ENCODE results near the gene PLCD1. TPM values are rescaled to one million over a fixed set of nuclear protein-coding genes. Genes with fewer than 3 reads are reported as not detected.

The PLCD1 gene
- total RNA-seq, 5 donors from 2014 or later (not counting 1 experiment from before 2014, with no cell fraction given) = 31.3 to 91.0 (median 75.7) TPM

DNA sequence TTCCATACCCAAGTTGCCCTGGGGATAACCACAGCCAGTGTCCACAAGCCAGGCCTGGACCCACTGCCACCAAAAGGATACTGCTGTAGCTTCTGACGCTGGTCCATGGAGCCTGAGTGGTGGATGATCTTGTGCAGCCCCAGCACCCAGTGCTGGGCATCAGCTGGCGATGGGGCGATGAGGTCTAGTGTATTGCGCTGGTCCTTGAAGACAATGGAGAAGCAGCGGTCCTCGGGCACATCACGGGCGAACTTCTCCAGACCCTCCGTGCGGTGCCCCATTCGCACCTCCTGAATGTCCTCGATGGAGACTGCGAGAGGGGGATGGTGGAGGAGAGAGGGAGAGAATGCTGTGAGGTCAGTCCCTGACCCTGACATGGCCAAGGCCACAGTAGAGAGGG lies 13.0 kb downstream of the PLCD1 start:
- no peaks in the 10 kb centered on the region for H3K9me3 Mint-ChIP-seq

DNA sequence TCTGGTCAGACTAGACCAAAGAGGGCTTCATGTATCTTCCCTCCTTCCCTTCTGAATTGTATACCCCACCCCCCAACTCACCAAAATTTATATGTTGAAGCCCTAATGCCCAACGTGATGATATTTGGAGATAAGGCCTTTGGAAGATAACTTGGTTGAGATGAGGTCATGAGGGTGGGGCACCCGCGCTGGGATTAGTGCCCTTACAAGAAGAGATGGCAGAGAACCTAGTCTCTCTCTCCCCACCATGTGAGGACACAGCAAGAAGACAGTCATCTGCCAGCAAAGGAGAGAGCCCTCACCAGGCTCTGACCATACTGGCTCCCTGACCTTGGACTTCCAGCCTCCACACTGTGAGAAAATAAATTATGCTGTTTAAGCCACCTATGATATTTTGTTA lies 13.5 kb downstream of the PLCD1 start:
- H3K4me3 Mint-ChIP-seq = no peak overlapping the region
- H3K27ac ChIP-seq (ENCODE audit: low read length) = no peak overlapping the region
- H3K36me3 Mint-ChIP-seq = peaks cover 63% of the 10 kb centered on the region
- peaks cover 0 to under 1% of the 10 kb centered on the region in 2 experiments for H3K4me1 ChIP-seq (ENCODE audit: control insufficient read depth in 1 of 2, extremely low read depth in 1 of 2, insufficient read depth in 2 of 2, low read length in 2 of 2)
- no peak overlapping the region for H3K27ac Mint-ChIP-seq
- WGBS (ENCODE audit: insufficient coverage) = no CpG with 5 or more reads among the region's 3 CpGs
- H3K9me3 ChIP-seq = no peaks in the 10 kb centered on the region
- peaks cover 0 to 3% of the 10 kb centered on the region in 2 experiments for H3K27me3 ChIP-seq (replicated peaks in 1 of 2; ENCODE audit: control insufficient read depth in 2 of 2, extremely low read depth in 1 of 2, insufficient read depth in 2 of 2, low read length in 1 of 2)
- ChIA-PET CTCF (no interaction called here), POLR2A (no interaction called here)
- ATAC-seq (replicated peaks in 1 of 4) = no peak
- H3K4me3 ChIP-seq (ENCODE audit: control insufficient read depth in 1 of 2, extremely low read depth in 1 of 2, low read length in 1 of 2) = no peak overlapping the region
- peaks cover 0 to 2% (median 2%) of the 10 kb centered on the region in 3 donors for H3K4me1 Mint-ChIP-seq
- H3K9me3 Mint-ChIP-seq = no peaks in the 10 kb centered on the region
- H3K27me3 Mint-ChIP-seq = no peaks in the 10 kb centered on the region
- DNase-seq = no peak
- H3K36me3 ChIP-seq (ENCODE audit: control insufficient read depth in 2 of 2, extremely low read depth in 1 of 2, insufficient read depth in 1 of 2, low read length in 1 of 2) = peaks cover 0 to 56% of the 10 kb centered on the region in 2 donors

More for the DNA sequence above, 13.0 kb downstream of the PLCD1 start:
- Histone ChIP-seq H3K4me1 (ENCODE audit: control insufficient read depth in 1 of 2, extremely low read depth in 1 of 2, insufficient read depth in 2 of 2, low read length in 2 of 2) (peaks cover 0 to 2% of the 10 kb centered on the region in 2 experiments), H3K36me3 (ENCODE audit: control insufficient read depth in 2 of 2, extremely low read depth in 1 of 2, insufficient read depth in 1 of 2, low read length in 1 of 2) (peaks cover 0 to 54% of the 10 kb centered on the region in 2 donors), H3K4me3 (ENCODE audit: control insufficient read depth in 1 of 2, extremely low read depth in 1 of 2, low read length in 1 of 2) (no peak overlapping the region), H3K9me3 (no peaks in the 10 kb centered on the region), H3K27me3 (replicated peaks in 1 of 2; ENCODE audit: control insufficient read depth in 2 of 2, extremely low read depth in 1 of 2, insufficient read depth in 2 of 2, low read length in 1 of 2) (peaks cover 0 to 3% of the 10 kb centered on the region in 2 experiments), H3K27ac (ENCODE audit: low read length) (no peak overlapping the region)
- Mint-ChIP-seq H3K27ac (peak overlapping the region in 1 of 2 donors; percentile 6), H3K4me1 (peaks cover 0 to 7% (median 6%) of the 10 kb centered on the region in 3 donors), H3K27me3 (no peaks in the 10 kb centered on the region), H3K4me3 (no peak overlapping the region), H3K36me3 (peaks cover 62% of the 10 kb centered on the region)
- over 99% methylated on average over 12 of the region's 13 CpGs for WGBS (ENCODE audit: insufficient coverage)
- ChIA-PET POLR2A (no interaction called here), CTCF (no interaction called here)
- no peak for DNase-seq
- ATAC-seq (replicated peaks in 1 of 4) = no peak

DNA sequence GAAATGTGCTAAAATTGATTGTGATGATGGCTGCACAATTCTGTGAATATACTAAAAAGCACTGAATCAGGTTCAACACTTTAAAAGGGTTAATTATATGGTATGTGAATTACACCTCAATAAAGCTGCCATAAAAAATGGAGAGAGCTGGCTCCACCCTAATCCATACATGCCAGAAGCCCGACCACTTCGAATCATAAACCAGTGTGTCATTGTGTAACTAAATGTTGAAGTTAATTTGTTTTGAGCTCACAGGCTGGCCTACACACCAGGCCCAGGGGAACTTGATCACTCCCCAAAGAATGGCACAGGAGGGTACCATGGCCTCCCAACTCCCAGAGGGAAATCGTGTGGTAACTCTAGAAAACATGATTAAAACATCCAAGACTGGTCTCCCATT lies 14.0 kb downstream of the PLCD1 start:
- ChIA-PET POLR2A (no interaction called here), CTCF (no interaction called here)
- Mint-ChIP-seq H3K36me3 (peaks cover 60% of the 10 kb centered on the region), H3K9me3 (no peaks in the 10 kb centered on the region), H3K27ac (no peak overlapping the region), H3K4me1 (no peaks in the 10 kb centered on the region), H3K4me3 (no peak overlapping the region), H3K27me3 (no peaks in the 10 kb centered on the region)
- peaks cover 0 to 3% of the 10 kb centered on the region in 2 experiments for H3K27me3 ChIP-seq (replicated peaks in 1 of 2; ENCODE audit: control insufficient read depth in 2 of 2, extremely low read depth in 1 of 2, insufficient read depth in 2 of 2, low read length in 1 of 2)
- 67% methylated on average over 1 of the region's 3 CpGs for WGBS (ENCODE audit: insufficient coverage)
- no peak overlapping the region for H3K4me3 ChIP-seq (ENCODE audit: control insufficient read depth in 1 of 2, extremely low read depth in 1 of 2, low read length in 1 of 2)
- peaks cover 0 to 61% of the 10 kb centered on the region in 2 donors for H3K36me3 ChIP-seq (ENCODE audit: control insufficient read depth in 2 of 2, extremely low read depth in 1 of 2, insufficient read depth in 1 of 2, low read length in 1 of 2)
- no peaks in the 10 kb centered on the region for H3K9me3 ChIP-seq
- DNase-seq (no peak), ATAC-seq (replicated peaks in 1 of 4) (no peak)
- peaks cover 0 to 2% of the 10 kb centered on the region in 2 experiments for H3K4me1 ChIP-seq (ENCODE audit: control insufficient read depth in 1 of 2, extremely low read depth in 1 of 2, insufficient read depth in 2 of 2, low read length in 2 of 2)
- H3K27ac ChIP-seq (ENCODE audit: low read length) = no peak overlapping the region

DNA sequence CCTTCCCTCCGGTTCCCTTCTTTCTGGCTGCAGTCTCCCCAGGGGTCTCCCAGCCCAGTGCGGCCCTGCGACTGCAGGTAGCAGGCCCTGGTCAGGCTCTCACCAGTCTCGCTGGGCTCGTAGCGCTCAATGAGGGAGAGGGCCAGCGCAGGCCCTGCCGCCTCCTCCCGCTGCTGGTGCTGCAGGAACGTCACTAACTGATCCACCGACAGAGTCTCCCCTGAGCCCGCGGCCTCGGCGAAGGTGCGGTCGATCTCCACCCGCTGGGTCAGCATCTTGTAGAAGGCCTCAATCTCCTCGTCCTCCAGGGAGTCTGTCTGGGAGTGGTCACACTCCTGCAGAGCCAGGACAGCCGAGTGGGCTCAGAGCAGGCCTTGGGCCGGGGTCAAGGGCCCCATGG lies 18.3 kb downstream of the PLCD1 start:
- Mint-ChIP-seq H3K27me3 (no peaks in the 10 kb centered on the region), H3K36me3 (peaks cover 25% of the 10 kb centered on the region), H3K4me3 (no peak overlapping the region), H3K9me3 (no peaks in the 10 kb centered on the region), H3K27ac (peak overlapping the region in 1 of 2 donors; percentile 44), H3K4me1 (no peaks in the 10 kb centered on the region)
- Histone ChIP-seq H3K4me1 (ENCODE audit: control insufficient read depth in 1 of 2, extremely low read depth in 1 of 2, insufficient read depth in 2 of 2, low read length in 2 of 2) (peaks cover 0 to 2% of the 10 kb centered on the region in 2 experiments), H3K36me3 (ENCODE audit: control insufficient read depth in 2 of 2, extremely low read depth in 1 of 2, insufficient read depth in 1 of 2, low read length in 1 of 2) (peaks cover 0 to 57% of the 10 kb centered on the region in 2 donors), H3K27ac (ENCODE audit: low read length) (no peak overlapping the region), H3K9me3 (no peaks in the 10 kb centered on the region), H3K4me3 (ENCODE audit: control insufficient read depth in 1 of 2, extremely low read depth in 1 of 2, low read length in 1 of 2) (no peak overlapping the region), H3K27me3 (replicated peaks in 1 of 2; ENCODE audit: control insufficient read depth in 2 of 2, extremely low read depth in 1 of 2, insufficient read depth in 2 of 2, low read length in 1 of 2) (no peaks in the 10 kb centered on the region)
- ATAC-seq (replicated peaks in 1 of 4) (no peak), DNase-seq (no peak)
- WGBS (ENCODE audit: insufficient coverage) = 95% methylated on average over 21 of the region's 21 CpGs
- ChIA-PET POLR2A (no interaction called here), CTCF (interaction anchor here (0.6 kb wide), 2 partner anchors 93 to 147 kb away, joined by 3 to 4 read pairs; no protein-coding TSS in a partner anchor)

DNA sequence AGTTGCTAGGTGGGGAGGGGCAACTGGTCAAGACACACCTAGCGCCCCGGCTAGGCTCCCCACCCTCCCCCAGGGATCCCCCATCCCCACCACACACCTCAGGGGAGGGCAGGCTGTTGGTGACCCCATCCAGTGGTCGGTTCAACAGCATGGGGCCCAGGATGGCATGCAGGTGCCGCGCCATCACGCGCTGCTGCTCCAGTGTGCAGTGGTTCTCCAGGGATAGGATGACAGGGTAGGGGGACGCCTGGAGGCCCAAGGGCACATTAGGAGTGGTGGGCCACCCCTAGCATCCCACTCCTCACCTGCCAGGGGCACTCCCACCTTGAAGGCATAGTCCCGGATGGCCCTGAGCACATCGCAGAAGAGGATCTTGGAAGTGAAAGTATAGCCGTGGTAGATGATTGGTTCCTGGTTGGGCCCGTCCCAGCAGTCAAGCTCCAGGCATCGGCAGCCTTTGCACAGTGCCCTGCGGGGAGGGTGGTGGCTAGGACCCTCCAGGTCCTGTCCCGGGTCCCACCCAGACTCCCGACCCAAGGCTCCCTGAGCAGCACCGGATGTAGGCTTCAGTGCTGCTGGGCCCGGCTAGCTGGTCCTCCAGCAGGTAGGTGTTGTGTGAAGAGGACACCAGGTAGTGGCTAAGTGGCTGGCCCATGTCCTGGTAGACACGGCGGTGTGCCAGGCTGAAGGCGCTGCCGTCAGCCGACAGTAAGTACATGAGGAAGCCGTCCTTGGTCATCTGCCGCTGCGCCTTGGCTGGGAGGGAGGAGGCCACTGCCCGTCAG lies 19.4 kb downstream of the PLCD1 start:
- WGBS (ENCODE audit: insufficient coverage) = 97% methylated on average over 16 of the region's 27 CpGs
- peaks cover 3 to 56% of the 10 kb centered on the region in 2 donors for H3K36me3 ChIP-seq (ENCODE audit: control insufficient read depth in 2 of 2, extremely low read depth in 1 of 2, insufficient read depth in 1 of 2, low read length in 1 of 2)
- POLR2A ChIA-PET = interaction anchor here in 1 of 2 donors (0.5 kb wide), 1 partner anchor 184 kb away, joined by 3 read pairs; no protein-coding TSS in a partner anchor

DNA sequence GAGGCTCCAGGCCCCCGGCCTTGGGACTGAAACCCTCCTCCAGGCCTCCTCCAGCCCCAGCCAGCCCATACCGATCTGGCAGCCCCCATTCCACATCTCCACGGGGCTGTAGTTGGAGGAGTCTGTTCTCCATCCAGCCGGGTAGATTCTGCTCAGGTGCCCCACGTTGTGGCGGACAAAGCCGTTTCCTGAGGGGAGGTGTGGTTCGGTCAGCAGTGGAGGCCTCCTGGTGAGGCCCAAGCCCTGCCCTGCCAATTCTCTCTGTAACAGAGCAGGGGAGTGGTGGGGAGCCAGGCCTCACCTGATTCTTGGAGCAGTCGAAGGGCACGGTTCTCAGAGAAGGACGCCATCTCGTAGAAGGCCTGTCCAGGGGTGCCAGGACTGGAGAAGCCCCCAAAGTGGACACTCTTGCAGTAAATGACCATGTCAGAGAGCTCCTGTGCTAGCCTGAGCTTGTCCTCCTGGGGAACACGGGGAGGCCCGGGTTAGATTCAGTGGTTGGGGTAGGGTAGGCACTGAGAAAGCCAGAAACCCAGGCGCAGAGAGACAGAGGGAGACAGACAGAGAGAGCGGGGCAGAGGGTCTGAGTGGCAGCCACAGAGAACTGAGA lies 20.4 kb downstream of the PLCD1 start:
- ChIA-PET POLR2A (interaction anchor here in 1 of 2 donors (0.5 kb wide), 1 partner anchor 185 kb away, joined by 3 read pairs; no protein-coding TSS in a partner anchor), CTCF (interaction anchor here in 1 of 2 donors (0.6 kb wide), 1 partner anchor 14 kb away, joined by 5 read pairs; no protein-coding TSS in a partner anchor)
- Histone ChIP-seq H3K9me3 (no peaks in the 10 kb centered on the region), H3K4me1 (ENCODE audit: control insufficient read depth in 1 of 2, extremely low read depth in 1 of 2, insufficient read depth in 2 of 2, low read length in 2 of 2) (peaks cover 0 to 8% of the 10 kb centered on the region in 2 experiments), H3K36me3 (ENCODE audit: control insufficient read depth in 2 of 2, extremely low read depth in 1 of 2, insufficient read depth in 1 of 2, low read length in 1 of 2) (peaks cover 3 to 60% of the 10 kb centered on the region in 2 donors), H3K27ac (ENCODE audit: low read length) (no peak overlapping the region), H3K27me3 (replicated peaks in 1 of 2; ENCODE audit: control insufficient read depth in 2 of 2, extremely low read depth in 1 of 2, insufficient read depth in 2 of 2, low read length in 1 of 2) (no peaks in the 10 kb centered on the region), H3K4me3 (ENCODE audit: control insufficient read depth in 1 of 2, extremely low read depth in 1 of 2, low read length in 1 of 2) (no peak overlapping the region)
- Mint-ChIP-seq H3K27ac (peak overlapping the region; percentile 39 to 64), H3K27me3 (no peaks in the 10 kb centered on the region), H3K4me3 (no peak overlapping the region), H3K36me3 (peaks cover 13% of the 10 kb centered on the region), H3K4me1 (peaks cover 6 to 13% (median 9%) of the 10 kb centered on the region in 3 donors), H3K9me3 (no peaks in the 10 kb centered on the region)
- ATAC-seq (replicated peaks in 1 of 4) (no peak), DNase-seq (no peak)
- WGBS (ENCODE audit: insufficient coverage) = 91% methylated on average over 11 of the region's 16 CpGs

More for the DNA sequence above, 19.4 kb downstream of the PLCD1 start:
- Histone ChIP-seq H3K4me1 (ENCODE audit: control insufficient read depth in 1 of 2, extremely low read depth in 1 of 2, insufficient read depth in 2 of 2, low read length in 2 of 2) (peaks cover 0 to 2% of the 10 kb centered on the region in 2 experiments), H3K9me3 (no peaks in the 10 kb centered on the region), H3K27ac (ENCODE audit: low read length) (no peak overlapping the region), H3K27me3 (replicated peaks in 1 of 2; ENCODE audit: control insufficient read depth in 2 of 2, extremely low read depth in 1 of 2, insufficient read depth in 2 of 2, low read length in 1 of 2) (no peaks in the 10 kb centered on the region), H3K4me3 (ENCODE audit: control insufficient read depth in 1 of 2, extremely low read depth in 1 of 2, low read length in 1 of 2) (no peak overlapping the region)
- H3K27me3 Mint-ChIP-seq = no peaks in the 10 kb centered on the region
- H3K4me3 Mint-ChIP-seq = no peak overlapping the region
- ATAC-seq (replicated peaks in 1 of 4) = peak in 1 of 4 experiments; percentile 18
- DNase-seq = no peak
- peaks cover 18% of the 10 kb centered on the region for H3K36me3 Mint-ChIP-seq
- H3K4me1 Mint-ChIP-seq = peaks cover 0 to 4% (median under 1%) of the 10 kb centered on the region in 3 donors
- H3K9me3 Mint-ChIP-seq = no peaks in the 10 kb centered on the region
- no peak overlapping the region for H3K27ac Mint-ChIP-seq
- CTCF ChIA-PET = no interaction called here

Measured in T-cell (primary cell).